ENCODE measurements around the gene JAG2. TPM values are rescaled to one million over a fixed set of nuclear protein-coding genes. Genes with fewer than 3 reads are reported as not detected.
"Not testable (repeated sequence)": the region's sequence is repeated elsewhere in the genome, so short reads cannot be mapped to it uniquely, and the experiment has no call there.

JAG2 gene
- polyA plus RNA-seq, 1 donor, result 52.1 TPM

DNA sequence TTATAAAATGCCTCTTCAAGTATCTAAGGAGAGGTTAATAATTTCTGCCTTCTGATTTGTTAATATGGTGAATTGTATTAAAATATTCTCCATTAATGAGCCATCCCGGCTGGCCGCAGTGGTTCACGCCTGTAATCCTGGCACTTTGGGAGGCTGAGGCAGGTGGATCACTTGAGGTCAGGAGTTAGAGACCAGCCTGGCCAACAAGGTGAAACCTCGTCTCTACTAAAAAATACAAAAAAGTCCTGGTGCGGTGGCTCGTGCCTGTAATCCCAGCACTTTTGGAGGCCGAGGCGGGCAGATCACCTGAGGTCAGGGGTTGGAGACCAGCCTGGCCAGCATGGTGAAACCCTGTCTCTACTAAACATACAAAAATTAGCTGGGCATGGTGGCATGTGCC is 59.3 kb downstream of the JAG2 start:
- DNase-seq, result not testable (repeated sequence)

DNA sequence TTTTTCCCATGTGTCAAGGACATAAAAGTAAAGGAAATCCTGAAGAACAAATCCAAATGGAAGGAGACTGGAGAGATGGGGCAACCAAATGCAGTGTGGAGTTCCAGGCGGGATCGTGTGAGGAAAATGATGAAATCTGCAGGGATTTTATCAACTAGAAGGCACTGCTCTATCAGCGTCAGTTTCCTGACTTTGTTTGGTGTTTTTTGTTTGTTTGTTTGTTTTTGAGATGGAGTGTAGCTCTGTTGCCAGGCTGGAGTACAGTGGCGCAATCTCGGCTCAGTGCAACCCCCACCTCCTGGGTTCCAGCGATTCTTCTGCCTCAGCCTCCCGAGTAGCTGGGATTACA is 60.1 kb downstream of the JAG2 start:
- no peak for DNase-seq

DNA sequence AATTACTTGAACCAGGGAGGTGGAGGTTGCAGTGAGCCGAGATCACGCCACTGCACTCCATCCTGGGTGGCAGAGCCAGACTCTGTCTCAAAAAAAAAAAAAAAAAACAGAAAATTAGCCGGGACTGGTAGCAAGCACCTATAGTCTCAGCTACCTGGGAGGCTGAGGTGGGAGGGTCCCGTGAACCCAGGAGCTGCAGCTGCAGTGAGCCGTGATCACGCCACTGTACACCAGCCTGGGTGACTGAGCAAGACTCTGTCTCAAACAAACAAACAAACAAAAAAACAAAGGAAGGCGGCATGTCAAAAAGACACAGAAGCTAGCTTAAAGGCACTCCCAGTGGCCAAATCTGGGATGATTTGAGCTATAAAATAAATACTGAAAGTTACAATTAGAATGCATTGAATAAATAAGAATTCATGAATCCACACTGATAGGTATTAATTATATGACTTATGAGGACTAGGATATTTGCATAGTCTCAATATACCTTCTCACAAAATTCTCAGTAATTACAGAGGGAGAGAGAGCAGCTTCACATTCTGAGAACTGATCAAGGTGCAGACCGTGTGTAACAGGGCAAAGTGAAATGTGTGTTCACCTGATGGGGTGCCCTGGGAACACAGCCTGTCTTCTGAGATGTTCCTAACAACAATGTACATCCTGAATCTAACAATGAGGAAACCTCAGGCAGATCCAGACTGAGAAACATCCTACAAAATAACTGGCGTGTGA is 60.6 kb downstream of the JAG2 start:
- no peak for DNase-seq

DNA sequence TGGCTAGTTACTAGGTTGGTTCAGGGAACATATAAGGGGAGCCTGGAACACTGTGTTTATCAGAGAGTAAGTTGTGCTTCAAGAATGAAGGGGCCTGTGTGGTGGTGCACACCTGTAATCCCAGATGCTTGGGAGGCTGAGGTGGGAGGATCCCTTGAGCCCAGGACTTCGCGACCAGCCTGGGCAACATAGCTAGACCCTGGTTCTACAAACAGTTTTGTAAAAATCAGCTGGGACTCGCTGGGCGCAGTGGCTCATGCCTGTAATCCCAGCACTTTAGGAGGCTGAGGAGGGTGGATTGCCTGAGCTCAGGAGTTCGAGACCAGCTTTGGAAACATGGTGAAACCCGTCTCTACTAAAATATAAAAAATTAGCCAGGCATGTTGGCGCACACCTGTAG is 61.2 kb downstream of the JAG2 start:
- no peak for DNase-seq

DNA sequence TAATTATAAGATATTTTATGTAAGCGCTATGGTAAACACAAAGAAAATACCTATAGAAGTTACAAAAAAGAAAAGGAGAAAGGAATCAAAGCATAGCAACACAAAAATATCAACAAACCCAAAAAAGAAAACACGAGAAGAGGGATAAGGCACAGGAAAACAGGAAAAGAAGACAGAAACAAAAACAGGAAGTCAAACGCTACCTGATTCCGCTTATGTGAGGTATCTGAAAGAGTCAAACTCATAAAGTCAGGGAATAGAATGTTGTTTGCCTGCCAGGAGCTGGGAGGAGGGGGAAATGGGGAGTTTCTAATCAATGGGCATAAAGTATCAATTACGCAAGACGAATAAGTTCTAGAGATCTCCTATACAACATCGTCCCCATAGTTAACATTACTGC is 63.4 kb downstream of the JAG2 start:
- no peak for DNase-seq

DNA sequence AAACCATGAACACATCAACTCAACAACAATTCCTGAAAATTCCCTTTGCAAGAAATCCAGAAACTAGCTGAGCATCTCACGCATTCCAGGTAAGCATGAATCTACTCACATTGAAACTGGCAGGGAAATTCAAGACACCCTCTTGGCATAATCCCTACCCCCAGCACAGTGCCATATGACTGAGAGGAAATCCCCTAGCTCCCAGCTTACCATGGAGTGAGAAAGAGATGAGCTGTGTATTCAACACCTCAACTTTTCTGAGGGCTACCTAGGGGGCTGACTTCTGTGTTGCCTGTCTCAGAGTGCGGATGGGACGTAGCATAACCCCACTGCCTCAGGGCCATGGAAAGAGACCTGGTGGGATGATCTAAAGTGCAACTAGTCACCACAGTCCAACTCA is 65.7 kb downstream of the JAG2 start:
- DNase-seq, result no peak

DNA sequence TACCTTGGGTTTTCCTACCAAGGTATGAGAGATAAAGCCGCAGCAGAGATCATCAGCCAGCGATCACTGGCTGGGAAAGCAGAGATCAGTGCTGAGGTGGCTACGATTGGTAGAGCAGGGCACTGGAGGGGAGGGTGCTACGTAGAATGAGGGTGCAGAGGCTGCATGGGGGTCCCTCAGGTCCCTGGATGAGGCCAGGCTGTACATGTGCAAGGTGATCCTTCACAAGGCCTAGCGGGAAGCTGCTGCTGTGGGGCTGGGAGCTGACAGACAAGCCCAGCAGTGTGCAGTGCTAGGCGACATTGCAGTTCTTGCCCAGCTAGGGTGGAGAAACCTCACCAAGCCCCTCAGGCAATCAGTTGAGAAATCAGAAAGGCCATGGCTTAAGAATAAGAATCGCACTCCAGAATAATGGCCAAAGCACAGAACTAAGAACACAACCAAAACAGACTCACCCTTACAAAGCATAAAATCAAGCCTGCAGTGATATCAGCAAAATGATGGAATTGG is 66.2 kb downstream of the JAG2 start:
- no peak for DNase-seq

DNA sequence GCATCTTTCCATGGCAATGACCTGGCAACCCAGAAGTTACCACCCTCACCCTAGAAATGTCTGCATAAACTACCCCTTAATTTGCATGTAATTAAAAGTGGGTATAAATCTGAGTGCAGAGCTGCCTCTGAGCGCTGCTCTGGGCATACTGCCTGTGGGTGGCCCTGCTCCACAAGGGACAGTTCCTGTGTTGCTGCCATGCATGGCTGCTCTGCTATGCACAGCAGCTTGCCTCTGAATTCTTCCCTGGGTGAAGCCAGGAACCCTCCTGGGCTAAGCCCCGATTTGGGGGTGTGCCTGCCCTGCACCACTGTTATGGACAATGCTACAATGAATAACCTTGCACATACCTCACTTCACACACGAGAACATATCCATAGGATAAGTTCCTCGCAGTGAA is 67.7 kb downstream of the JAG2 start:
- DNase-seq, result no peak

DNA sequence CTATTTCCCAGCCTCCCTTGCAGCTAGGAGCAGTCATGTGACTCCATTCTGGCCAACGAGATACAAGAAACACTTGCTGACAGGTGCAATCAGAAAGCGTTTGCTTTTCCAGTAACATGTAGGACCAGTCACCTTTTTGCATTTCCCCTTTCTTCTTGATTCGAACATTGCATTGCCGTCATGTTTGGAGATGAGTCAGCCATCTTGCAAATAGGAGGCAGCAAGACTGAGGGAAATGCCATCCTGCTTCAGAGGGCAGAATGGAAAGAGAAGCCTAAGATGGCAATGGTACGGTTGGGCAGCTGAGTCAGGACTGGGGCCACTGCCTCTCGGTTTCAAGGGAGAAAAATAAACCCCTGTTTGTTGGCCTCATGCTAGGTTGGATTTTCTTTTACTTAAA is 68.8 kb downstream of the JAG2 start:
- no peak for DNase-seq

DNA sequence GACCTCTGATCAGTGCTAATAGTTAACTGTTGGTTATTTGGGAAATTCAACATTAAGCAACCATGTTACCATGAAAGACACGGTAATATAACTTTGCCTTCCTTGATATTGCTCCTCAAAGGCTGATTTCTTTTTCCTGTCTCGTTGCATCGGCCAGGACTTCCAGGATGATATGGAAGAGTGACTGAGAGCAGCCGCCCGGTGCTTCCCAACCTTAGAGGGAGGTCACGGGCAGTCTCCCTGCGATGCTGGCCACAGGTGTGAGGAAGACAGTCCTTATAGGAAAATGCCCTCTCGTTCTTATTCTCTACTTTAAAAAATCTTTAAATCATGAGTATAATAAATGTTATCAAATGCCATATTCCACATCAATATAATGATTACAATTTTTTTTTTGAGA is 70.3 kb downstream of the JAG2 start:
- DNase-seq, result no peak

DNA sequence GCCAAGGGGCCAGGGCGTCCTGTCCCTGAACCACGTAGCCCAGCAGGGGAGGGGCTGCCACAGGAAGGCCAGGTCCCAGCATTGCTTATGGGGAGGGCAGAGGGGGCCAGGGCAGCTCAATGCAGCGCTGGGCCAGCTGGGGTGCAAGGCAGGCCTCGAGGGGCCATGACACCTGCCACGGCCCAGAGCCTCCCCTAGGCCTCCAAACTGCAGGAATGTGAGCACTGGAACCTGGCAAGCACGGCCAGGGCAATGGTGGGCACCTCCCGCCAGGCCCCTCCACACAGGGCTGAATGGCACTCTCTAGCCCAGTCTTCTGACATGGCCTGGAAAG is 70.8 kb downstream of the JAG2 start:
- no peak for DNase-seq

DNA sequence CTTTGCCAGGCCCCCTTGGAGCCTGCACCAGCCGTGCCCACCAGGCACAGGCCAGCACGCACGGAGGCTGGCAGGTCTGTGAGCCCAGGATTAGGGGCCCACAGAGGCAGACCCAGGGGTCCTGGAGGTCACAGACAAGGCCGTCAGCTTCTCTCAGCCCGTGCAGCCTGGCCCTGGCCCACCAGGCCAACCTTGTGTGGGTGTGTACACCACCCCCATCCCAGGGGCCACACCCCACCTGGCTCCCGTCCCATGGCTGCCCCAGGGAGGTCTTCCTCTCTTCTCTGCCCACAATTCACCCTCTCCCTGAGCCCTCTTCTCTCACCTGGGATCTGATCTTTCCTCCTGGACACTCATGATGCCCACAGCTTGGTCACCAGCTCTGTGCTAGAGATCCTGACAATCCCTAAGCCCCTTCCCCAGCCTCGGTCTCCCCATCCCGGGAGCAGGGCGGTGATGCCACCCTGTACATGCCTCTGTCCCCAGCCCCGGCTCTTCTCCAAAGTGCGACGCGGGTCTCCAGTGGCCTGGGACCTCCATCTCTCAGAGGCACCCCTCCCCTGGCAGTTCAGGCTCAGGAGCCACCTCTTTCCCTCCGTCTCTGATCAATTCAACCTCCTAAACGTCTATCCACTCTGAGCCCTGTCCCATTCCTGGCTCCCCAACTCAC is 72.2 kb downstream of the JAG2 start:
- no peak for DNase-seq

DNA sequence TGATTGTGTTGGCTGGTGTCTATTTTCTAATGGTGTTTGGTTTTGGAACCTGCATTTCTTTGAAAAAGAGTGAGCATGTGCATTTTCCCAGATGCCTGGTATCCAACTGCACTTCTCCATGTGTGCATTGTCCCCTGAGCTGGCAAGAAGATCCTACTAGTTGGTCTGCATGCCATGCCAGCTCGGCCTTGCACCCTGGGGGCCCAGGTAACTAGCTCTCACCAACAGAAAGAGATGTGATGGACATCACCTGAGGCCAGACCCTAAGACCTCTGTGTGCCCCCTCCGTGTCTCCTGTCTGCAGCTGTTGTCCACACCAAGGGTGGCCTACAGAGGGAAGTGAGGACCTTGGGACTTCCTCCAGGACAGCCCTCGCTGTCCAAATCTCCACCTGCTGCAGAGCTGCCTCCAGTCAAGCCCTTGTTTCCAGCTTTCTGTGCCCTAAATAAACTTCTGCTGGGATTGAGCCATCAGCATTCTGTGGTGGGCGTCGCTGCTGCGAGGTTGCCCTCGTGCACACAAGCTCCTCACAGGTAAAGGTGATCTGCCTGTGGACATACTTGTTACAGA is 73.3 kb downstream of the JAG2 start:
- DNase-seq, result no peak

DNA sequence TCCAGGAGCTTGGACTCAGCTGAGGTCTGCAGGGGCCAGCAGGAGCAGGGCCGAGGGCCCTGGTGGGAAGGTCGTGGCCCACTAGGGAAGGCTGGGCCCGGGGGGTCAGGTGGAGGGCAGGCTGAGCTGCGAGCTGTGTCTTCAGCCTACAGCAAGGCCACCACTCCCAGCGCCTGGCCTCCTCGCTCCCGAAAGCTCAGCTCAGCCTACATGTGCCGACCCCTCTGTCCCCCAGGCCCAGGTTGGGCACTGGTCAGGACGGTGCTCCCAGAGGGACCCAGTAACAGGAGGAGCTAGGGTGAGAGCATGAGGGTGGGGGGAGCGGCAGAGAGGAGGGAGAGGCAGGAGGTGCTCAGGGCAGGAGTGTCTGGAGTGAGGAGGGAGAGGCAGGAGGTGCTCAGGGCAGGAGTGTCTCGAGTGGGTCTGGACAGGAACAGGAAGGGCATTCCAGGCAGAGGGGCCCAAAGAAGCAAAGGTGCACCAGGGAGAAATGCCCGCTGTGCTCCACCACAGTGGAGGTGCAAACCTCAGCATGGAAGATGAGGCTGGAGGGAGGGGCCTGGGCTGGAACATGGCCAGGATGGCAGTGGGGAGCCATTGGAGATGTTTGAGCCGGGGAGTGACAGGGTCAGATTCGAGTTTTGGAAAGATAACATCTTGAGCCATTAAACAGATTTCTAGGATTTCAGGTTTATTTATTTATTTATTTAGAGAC is 74.2 kb downstream of the JAG2 start:
- no peak for DNase-seq

DNA sequence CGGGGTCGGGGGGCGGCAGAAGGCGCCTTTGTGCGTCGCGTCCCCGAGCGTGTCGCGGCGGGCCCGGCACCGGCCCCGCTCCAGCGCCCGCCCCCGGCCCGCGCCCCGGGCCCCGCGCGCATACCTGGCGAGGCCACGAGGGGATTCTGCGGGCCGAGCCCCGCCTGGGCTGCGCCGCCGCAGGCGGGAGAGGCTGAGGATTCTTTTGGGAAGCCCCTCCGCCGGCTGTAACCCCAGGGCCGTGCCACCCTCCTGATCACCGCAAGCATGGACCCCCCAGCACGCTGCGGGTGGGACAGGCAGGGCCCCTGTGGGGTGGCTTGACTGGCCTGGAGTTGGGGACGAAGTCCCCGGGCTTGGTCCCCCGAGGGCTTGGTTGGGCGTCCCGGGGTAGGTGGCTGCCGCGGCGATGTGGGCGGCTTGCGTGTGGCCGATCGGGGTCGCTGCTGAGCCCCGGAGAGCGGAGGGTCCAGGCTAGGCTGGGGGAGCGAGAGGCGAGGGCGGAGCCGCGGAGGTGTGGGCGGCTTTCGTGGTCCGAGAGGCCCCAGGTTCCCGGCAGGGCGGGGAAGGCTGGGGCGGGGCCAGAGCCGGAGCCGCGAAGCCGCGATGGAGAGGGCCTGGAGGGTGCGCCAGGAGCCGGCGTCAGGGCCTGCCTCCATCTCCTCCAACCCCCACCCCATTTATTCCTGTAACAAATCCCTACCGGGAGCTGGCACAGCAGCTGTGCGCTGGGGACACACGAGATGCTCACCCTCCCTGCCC is 75.0 kb downstream of the JAG2 start:
- peak; percentile 73 for DNase-seq

DNA sequence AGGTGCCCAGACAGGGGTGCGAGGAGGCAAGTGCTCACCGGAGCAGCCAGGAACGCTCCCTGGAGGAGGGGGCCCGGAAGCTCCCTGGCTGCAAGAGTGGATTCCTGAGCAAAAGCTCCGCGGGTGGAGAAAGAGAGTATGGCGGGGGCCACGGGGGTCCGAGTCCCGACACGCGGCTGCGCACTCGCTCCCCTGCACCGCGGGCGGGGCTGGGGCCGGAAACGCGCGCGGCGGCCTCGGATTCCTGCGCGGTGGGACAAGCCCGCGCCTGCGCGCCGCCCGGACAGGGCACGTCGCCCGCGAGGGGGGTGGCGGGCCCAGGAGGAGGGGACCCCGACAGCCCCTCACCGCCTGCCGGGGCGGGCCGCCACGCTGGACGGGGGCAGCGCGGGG is 75.5 kb downstream of the JAG2 start:
- peak; percentile 83 for DNase-seq

DNA sequence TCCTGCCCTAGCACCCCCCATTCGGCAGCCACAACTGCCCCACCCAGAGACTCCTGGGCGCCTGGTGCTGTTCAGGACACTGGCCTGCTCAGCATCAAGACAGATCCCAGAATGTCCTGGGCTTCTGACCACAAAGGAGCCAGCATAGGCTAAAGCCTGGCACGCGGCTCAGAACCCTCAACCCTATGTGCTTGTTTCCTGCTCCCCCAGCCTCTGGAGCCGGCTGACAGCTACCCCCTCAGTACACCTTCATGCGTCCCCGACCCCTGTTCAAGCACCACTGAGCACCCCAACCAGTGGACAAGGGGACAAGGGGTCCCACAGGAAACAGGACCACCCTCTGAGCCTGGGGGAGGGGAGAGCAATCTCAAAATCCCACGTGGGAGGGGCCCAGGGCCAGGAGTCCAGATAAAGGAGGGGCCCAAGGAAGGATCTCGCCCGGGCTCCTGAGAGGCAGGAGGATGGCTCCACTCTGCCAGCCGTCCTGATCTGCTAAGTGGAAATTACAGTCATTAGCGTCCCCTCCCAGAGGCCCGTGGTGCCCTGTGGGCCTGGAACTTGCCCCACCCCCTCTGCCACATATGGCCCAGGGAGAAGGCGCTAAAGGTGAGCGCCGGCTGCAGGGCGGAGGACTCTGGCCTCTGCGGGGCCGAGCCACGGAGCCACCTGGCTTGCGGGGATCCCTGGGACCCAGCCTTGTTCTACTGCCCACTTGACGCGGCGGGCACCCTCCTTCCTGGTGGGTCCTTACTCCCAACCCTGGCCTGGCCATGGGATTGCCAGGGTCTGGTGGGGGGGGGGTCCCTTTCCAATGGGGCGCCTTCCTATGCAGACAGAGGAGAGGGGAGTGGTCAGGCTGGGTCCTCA is 76.2 kb downstream of the JAG2 start:
- DNase-seq, result no peak

DNA sequence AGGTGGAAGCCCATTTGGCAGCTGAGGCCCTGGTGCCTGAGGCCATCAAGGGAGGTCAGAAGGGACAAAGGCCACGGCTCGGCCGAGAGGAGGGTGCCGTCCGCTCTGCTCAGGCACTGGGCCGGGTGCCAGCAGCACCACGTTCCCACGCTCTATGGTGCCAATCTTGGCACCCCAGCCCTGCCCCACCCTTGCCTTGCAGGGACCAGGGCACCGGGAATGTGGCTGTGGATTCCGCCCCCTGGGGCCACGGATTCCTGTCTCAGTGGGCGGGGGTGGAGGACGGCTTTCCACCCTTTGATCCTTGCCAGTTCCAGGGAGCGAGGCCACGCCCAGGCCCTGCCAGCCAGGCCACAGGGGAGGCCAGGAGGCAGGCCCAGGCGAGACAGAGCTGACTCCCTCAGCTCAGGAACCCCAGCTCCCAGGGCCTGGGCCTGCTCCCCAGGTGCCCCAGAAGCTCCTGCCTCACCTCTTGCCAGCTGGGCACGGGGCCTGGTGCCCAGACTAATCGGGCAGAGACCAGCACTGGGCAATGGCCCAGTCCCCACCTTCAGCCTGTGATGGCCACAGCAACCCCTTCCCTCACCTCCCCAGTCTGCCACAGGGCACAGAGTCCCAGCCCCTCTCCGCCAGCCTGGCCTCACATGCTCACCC is 76.9 kb downstream of the JAG2 start:
- no peak for DNase-seq

DNA sequence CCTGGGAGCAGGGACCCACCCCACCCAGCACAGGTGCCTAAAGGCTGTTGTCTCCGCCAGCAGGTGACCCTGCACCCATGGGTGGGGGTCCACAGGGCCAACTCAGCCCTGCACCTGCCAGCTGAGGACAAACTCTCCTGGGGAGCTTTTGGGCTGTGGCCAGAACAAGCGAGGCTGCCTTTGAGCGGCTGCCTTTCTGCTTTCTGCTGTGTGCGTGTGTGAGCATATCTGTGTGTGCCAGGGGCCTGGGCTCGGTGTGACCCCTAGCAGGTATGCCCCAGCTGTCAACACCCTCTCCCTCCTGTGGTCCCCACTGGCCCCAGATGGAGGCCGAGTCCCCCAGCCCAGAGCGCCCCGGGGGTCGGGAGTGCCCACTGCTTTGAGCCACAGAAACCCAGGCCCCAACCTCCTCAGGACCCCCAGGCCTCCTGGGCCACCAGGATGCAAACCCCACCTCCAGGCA is 77.5 kb downstream of the JAG2 start:
- no peak for DNase-seq

Data from hindlimb muscle (tissue), 1 donor.